Glomerular visceral epithelial cell (primary cell): Measurements from ENCODE around the gene LYST.
"Not testable (repeated sequence)": the region's sequence is repeated elsewhere in the genome, so short reads cannot be mapped to it uniquely, and the experiment has no call there.

Source experiments
- DNase-seq: peaks from one replicate; pipeline ENCODE4 v3.0.0-alpha.2; 2016; ENCODE audit errors: extremely low spot score

The LYST gene

GRCh38 chr1:235635938-235636662 lies 230.6 kb downstream of the LYST start:
- DNase-seq, result no peak

- peak; percentile 68 for DNase-seq
Observed at GRCh38 chr1:235632506-235633401, 234.0 kb downstream of the LYST start.

DNA sequence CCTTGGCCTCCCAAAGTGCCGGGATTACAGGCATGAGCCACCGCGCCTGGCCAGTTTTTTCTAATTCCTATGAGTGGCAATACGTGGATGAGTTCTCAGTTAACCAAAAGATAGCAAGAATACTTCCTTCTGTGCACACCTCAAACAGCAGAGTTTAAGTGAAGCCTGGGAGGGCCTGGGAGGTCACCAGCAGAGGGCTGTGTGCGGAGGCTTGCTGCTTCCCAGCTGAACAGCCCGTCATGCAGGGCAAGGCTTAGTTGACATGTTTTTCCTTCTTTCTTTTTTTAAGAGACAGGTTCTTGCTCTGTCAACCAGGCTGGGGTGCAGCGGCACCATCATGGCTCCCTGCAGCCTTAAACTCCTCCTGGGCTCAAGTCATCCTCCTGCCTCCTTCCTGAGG lies 234.9 kb downstream of the LYST start:
- no peak for DNase-seq

DNA sequence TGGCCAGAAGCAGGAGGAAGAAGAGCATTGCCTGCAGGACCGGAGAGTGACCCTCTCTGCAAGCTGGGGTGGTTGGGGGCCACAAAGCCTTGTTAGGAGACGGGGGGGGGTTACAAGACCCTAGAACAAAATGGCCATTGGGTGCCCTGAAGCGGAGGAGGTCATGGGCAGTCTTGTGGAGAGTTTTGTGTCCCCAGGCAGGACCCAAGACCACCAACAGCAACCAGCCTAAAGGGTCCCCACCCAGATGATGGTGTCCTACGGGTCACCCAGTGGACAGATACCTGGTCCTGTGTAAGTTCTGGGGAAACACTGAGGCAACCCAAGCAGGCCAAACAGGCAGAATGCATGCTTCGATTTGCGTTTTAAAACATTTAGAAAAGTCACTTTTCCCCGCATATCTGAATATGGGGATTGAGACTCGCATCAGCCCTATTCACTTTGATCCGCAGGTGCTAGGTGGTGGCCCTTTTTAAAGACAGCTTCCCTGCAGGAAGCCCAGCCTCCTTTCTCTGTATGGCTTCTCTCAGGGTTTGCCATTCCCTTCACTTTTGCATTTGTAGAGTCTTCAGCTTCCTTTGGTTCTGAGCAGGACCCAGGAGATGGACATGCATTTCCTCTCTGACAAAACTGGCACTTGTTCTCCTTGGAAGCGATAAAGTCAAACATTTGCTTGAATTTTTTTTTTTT lies 238.2 kb downstream of the LYST start:
- DNase-seq, result no peak

GRCh38 chr1:235625831-235626230 lies 240.9 kb downstream of the LYST start:
- DNase-seq, result no peak

- DNase-seq, result no peak
Observed at GRCh38 chr1:235625340-235625739, 241.4 kb downstream of the LYST start.

- DNase-seq, result peak; percentile 96
Observed at GRCh38 chr1:235624721-235625333, 241.9 kb downstream of the LYST start.

GRCh38 chr1:235622936-235623779 lies 243.5 kb downstream of the LYST start:
- no peak for DNase-seq

GRCh38 chr1:235619149-235619548 lies 247.6 kb downstream of the LYST start:
- not testable (repeated sequence) for DNase-seq

DNA sequence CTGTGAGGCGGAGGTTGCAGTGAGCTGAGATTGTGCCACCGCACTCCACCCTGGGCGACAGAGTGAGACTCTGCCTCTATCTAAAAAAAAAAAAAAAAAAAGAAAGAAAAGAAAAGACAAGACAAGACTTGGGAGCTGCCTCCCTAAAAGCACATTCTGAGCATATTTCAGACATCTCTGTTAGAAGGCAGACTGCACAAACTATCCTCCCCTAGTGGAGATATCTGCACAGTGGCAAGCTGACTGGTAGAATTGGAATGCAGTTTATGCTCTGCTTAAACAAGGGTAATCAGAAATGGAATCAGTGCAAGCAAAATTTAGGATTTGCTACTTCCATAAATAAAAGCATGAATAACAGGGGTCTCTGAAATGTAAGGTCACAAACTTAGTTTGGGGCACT lies 248.9 kb downstream of the LYST start:
- peak; percentile 21 for DNase-seq

- DNase-seq, result no peak
Observed at GRCh38 chr1:235617140-235617539, 249.6 kb downstream of the LYST start.

- no peak for DNase-seq
Observed at GRCh38 chr1:235614442-235614954, 252.2 kb downstream of the LYST start.

DNA sequence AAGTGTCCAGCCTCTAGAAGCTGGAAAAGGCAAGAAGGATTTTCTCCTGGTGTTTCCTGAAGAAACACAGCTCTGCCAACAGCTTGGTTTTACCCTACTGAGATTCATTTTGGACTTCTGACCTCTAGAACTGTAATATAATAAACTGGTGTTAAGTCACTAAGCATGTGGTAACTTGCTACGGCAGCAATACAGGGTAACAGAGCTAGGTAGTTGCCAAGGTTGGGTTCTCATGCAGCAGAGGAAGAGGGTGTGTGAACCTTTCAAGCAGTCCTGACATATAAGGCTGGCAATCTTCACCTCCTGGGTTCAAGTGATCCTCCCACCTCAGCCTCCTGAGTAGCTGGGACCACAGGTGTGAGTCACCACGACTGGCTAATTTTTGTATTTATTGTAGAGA lies 253.1 kb downstream of the LYST start:
- no peak for DNase-seq

DNA sequence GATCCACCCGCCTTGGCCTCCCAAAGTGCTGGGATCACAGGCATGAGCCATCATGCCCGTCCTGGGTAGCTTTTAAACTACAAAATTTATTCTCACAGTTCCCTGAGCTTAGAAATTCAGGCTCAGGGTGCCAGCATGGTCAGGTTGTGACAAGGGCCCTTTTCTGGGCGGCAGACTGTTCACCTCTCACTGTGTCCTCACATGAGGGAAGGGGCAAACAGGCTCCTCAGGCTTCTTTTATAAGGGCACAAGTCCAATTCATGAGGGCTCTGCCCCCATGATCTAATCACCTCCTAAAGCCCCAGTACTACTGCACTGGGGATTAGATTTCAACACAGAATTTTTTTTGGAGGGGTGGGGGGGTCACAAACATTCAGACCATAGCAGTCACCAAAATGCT lies 253.9 kb downstream of the LYST start:
- DNase-seq, result no peak
